Upper lobe of left lung (tissue), 4 donors: Measurements from ENCODE around the gene KIF23.

Experiments used
- POLR2A ChIP-seq, 4 donors: fragments of 450-650 bp; IDR thresholded peaks; one replicate each; pipeline ENCODE4 v1.5.1; 2016 to 2017; ENCODE audit warnings: antibody characterized with exemption in 4 of 4, mild to moderate bottlenecking in 2 of 4
- TF ChIP-seq, protein P1 (sequence below), 6 experiments: fragments of 450-650 bp in 4 of 6; fragments of 200-600 bp in 2 of 6; sonication (generic) in 2 of 6; IDR thresholded peaks; one replicate each; pipeline ENCODE4 v1.5.1; 2016 to 2019; ENCODE audit warnings: antibody characterized with exemption in 6 of 6

GRCh38 chr15:69474846-69475455 lies 60.8 kb downstream of the KIF23 start:
- TF ChIP-seq, protein P1, sequence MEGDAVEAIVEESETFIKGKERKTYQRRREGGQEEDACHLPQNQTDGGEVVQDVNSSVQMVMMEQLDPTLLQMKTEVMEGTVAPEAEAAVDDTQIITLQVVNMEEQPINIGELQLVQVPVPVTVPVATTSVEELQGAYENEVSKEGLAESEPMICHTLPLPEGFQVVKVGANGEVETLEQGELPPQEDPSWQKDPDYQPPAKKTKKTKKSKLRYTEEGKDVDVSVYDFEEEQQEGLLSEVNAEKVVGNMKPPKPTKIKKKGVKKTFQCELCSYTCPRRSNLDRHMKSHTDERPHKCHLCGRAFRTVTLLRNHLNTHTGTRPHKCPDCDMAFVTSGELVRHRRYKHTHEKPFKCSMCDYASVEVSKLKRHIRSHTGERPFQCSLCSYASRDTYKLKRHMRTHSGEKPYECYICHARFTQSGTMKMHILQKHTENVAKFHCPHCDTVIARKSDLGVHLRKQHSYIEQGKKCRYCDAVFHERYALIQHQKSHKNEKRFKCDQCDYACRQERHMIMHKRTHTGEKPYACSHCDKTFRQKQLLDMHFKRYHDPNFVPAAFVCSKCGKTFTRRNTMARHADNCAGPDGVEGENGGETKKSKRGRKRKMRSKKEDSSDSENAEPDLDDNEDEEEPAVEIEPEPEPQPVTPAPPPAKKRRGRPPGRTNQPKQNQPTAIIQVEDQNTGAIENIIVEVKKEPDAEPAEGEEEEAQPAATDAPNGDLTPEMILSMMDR (IDR thresholded peaks at IDR 0.05), result peak in 1 of 6 experiments; percentile 31
- no peak for TF ChIP-seq POLR2A (IDR thresholded peaks at IDR 0.05)
